Measurements from ENCODE around the gene CTNND2.

CTNND2 gene

DNA sequence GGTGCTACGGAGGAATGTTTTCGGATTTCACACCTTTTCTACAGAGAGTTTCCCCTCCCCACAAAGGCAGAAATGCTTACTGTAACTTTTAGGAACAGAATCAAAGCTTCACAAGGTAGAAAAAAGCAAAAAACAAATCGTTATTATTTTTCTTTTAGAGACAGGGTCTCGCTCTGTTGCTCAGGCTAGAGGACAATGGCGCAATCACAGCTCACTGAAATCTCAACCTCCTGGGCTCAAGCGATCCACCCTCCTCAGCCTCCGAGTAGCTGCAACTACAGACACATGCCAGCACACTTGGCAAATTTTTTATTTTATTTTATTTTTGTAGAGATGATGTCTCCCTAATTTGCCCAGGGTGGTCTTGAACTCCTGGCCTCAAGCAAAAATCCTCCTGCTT lies 394.5 kb downstream of the CTNND2 start:
- no peak for DNase-seq (ENCODE audit: low read depth)
- TF ChIP-seq CTCF (IDR thresholded peaks at IDR 0.05; ENCODE audit: control insufficient read depth, extremely low read depth, insufficient read depth): no peak
- no peak overlapping the region for H3K4me3 ChIP-seq (ENCODE audit: low read depth, low read length)

GRCh38 chr5:11507156-11507910 lies 396.9 kb downstream of the CTNND2 start:
- no peak for DNase-seq (ENCODE audit: low read depth)
- TF ChIP-seq CTCF (IDR thresholded peaks at IDR 0.05; ENCODE audit: control insufficient read depth, extremely low read depth, insufficient read depth): no peak
- no peak overlapping the region for H3K4me3 ChIP-seq (ENCODE audit: low read depth, low read length)

DNA sequence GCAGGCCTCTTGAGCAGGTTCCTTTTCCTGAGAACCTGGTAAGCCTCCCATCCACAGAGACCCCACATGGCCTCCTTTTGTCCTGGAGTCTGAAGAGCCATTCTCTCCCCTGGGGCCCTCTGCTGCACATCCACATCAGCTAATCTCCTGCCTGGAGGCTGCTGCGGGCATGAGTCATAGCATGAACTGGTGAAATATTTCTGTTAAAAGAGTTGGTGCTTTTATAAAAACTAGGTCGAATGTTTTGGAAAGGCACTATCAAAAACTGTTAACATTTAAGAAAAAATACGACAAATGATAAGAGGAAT lies 399.4 kb downstream of the CTNND2 start:
- DNase-seq (ENCODE audit: low read depth): no peak
- no peak for TF ChIP-seq CTCF (IDR thresholded peaks at IDR 0.05; ENCODE audit: control insufficient read depth, extremely low read depth, insufficient read depth)

DNA sequence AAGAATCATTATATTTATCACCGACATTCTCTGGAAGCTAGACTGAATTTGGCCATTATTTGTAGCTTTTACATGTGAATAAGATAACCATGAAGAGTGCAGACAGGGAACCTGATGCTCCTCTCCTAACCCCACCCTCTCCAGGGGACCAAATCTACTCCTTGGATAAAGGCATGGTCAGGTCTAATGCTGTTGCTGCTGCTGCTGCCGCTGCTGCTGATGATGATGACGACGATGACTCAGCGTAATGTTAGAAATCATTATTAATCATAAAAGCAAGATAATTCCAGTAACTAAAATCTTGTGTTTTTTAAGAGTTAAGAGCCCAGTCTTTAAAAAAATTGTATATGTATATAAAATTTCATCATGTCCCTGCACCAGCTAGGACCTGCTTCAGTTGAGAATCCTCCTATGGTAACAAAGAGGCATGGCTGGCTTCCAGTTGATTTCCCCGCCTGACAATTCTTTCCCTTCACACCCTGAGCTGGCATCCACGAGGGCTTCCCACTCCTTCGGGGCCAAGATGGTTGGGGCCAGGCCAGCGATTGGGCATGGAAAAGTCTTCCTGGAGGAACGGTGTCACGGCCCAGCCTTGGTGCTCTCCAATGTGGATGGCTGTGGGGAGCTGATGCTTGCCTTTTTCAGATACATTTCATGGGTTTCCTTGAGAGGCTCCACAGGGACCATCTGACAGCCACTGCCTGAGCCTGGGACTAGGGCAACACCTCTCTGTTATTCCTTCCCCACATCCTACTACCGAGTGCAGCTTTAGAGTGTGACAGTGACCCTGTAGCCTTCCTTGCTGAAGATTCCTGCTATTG lies 400.0 kb downstream of the CTNND2 start:
- no peak overlapping the region for H3K4me3 ChIP-seq (ENCODE audit: low read depth, low read length)
- no peak for DNase-seq (ENCODE audit: low read depth)
- no peak for TF ChIP-seq CTCF (IDR thresholded peaks at IDR 0.05; ENCODE audit: control insufficient read depth, extremely low read depth, insufficient read depth)

More for the DNA sequence above, 399.4 kb downstream of the CTNND2 start:
- no peak overlapping the region for H3K4me3 ChIP-seq (ENCODE audit: low read depth, low read length)

DNA sequence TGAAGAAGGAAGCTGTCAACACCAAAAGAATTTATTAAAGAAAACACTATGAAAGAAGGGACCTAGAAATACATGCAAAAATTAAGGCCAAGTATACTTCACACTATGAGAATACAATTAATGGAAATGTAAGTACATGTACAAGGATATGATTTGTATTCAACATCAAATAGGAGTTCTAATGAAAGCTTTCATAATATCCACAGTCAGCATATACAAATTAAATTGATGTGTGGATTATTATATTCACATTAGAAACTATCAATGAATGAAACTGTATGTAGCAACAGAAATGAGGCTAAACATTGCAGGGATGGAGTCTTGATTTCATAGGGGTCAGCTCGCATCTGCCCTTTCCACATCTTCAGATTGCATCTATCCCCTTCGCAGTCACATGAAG lies 401.5 kb downstream of the CTNND2 start:
- H3K4me3 ChIP-seq (ENCODE audit: low read depth, low read length): no peak overlapping the region
- no peak for DNase-seq (ENCODE audit: low read depth)
- no peak for TF ChIP-seq CTCF (IDR thresholded peaks at IDR 0.05; ENCODE audit: control insufficient read depth, extremely low read depth, insufficient read depth)

GRCh38 chr5:11497651-11498050 lies 406.6 kb downstream of the CTNND2 start:
- DNase-seq (ENCODE audit: low read depth): no peak
- H3K4me3 ChIP-seq (ENCODE audit: low read depth, low read length): no peak overlapping the region
- no peak for TF ChIP-seq CTCF (IDR thresholded peaks at IDR 0.05; ENCODE audit: control insufficient read depth, extremely low read depth, insufficient read depth)

Data from LNCaP clone FGC (cell line).